Astrocyte of the spinal cord (primary cell): ENCODE data around the gene ANKRD34C.

Experiments used
- DNase-seq: peaks from one replicate; pipeline ENCODE4 v3.0.0; 2011; ENCODE audit warnings: low read depth, low spot score
- H3K4me3 ChIP-seq: 2 replicates; pipeline ENCODE4 v1.5.1; 2011; ENCODE audit warnings: low read depth, mild to moderate bottlenecking, low read length, moderate library complexity
- in situ Hi-C: cut with HindIII; loops from 2 replicates; pipeline ENCODE4 v1.10.0; 2017; ENCODE audit warnings: low sequenced_read_pairs
- TF ChIP-seq, protein P1 (sequence below): IDR thresholded peaks from 2 replicates; pipeline ENCODE4 v1.5.1; 2012; ENCODE audit warnings: low read depth, mild to moderate bottlenecking, low read length, inconsistent platforms

The ANKRD34C gene

DNA sequence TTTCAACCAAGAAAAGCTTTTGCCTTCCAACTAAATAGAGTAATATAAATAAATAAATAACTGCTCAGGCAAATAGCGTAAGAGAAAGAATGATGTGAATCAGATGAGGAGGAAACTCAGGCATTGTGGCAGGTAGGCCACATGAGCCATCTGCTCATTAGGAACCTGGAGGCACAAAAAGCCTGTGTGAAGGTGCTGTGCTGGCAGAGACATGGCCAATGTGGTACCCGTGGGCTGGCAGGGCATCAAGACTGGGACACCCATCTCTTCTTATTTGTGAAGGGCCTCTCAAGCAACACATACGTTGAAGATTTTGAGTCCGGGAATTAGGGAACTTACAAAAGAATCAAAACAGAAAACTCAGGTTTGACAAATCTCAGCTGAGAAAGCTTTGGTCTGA, 9.5 kb downstream of the ANKRD34C start:
- in situ Hi-C loops = no loop called here
- H3K4me3 ChIP-seq = no peak overlapping the region
- TF ChIP-seq, protein P1, sequence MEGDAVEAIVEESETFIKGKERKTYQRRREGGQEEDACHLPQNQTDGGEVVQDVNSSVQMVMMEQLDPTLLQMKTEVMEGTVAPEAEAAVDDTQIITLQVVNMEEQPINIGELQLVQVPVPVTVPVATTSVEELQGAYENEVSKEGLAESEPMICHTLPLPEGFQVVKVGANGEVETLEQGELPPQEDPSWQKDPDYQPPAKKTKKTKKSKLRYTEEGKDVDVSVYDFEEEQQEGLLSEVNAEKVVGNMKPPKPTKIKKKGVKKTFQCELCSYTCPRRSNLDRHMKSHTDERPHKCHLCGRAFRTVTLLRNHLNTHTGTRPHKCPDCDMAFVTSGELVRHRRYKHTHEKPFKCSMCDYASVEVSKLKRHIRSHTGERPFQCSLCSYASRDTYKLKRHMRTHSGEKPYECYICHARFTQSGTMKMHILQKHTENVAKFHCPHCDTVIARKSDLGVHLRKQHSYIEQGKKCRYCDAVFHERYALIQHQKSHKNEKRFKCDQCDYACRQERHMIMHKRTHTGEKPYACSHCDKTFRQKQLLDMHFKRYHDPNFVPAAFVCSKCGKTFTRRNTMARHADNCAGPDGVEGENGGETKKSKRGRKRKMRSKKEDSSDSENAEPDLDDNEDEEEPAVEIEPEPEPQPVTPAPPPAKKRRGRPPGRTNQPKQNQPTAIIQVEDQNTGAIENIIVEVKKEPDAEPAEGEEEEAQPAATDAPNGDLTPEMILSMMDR = no peak
- no peak for DNase-seq

DNA sequence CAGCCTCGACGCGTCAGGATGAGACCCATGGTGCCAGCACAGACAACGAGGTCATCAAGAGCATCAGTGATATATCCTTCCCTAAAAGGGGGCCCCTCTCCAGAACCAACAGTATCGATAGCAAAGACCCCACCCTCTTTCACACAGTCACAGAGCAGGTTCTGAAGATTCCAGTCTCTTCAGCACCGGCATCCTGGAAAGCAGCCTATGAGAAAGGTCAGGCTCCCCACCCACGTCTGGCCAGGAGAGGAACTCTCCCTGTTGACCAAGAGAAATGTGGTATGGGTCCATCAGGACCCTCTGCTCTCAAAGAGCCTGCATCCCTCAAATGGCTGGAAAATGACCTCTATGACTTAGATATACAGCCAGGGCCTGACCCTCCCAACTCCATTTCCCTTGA, 11.6 kb downstream of the ANKRD34C start:
- in situ Hi-C loops = no loop called here
- DNase-seq = no peak
- TF ChIP-seq, protein P1 = no peak
- no peak overlapping the region for H3K4me3 ChIP-seq

DNA sequence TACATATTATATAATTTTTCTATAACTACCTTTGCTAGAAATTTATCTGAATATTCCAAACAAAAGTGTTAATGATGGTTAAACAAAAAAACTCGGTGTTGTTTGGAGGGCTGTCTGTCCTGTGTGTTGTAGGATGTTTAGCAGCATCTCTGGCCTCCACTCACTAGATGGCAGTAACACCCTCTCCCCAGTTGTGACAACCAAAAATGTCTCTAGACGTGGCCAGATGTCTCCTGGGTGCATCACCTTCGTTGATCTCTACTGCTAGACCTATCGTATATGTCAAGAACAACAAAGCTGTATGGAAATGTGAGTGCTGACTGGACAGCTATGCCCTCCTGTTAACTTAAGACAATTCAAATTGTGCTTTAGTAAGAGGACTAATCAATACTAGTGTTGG, 14.1 kb downstream of the ANKRD34C start:
- H3K4me3 ChIP-seq = no peak overlapping the region
- no peak for DNase-seq
- TF ChIP-seq, protein P1 = peak; percentile 14
- in situ Hi-C loops = no loop called here

DNA sequence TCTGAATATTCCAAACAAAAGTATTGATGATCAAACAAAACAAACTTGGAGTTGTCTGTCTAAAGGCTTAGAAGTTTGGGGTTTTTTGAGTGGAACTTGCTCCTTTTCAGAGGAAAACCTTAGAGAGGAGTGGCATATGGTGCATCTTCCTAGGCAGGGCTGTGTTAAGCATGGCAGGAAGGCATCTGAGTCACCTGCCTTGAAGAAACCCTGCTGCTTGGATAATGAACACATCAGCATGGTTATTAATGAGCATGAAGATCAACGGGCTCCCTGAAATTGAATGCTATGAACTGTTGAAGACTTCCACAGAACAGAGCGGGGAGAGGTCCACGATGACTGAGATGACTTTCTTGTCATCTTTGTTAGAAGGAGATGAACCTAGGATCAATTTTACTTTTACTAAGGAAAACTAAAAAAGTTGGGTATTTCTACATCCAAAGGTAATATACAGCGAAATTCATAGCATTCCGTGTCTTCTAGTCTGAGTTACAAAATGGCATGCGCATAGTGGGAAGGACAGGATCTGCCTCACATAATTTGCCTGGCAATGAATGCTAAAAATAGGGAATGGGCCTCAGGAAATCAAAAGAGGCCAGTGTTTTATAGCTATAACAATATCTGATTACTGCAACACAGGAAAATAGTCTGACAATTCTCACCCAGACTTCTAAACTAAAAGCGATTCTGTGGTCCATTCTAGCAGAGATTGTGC, 16.8 kb downstream of the ANKRD34C start:
- in situ Hi-C loops = no loop called here
- no peak overlapping the region for H3K4me3 ChIP-seq
- no peak for DNase-seq
- TF ChIP-seq, protein P1 = no peak

DNA sequence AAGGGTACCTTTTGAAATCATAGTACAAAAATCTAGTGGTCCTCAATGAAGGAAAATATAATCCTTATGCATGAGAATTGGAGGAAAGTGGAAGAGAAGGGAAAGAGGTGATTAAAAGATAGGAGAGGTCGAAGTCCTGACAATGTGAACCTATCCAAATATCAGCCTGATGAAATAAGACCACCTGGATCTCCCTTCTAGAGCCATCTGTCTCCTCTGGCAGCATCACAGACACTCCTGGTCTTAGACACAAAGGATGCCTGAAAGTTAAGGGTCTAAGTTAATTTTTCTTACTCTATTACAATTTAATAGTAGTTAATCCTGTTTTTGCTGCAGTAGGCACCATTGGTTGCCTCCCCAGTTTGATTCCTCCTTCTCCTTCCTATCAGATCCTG, 17.3 kb downstream of the ANKRD34C start:
- TF ChIP-seq, protein P1 = no peak
- in situ Hi-C loops = no loop called here

DNA sequence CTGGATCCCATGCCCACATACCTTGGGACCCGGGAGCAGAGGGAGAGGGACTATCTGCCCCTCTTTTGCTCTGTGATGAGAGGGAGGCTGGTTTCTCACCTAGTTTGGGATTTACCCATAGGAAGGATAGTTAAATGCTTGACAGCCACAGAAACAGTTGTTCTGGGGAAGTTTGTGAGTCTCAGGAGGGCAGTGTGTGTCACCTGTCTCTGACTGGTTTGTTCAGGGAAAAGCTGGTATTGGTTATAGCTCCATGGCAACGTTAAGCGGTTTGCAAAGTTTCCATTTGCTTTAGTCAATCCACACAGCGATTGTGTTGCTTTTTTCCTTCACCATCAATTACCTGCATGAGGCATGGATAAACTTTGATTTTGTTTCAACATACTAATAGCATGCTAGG, 24.7 kb downstream of the ANKRD34C start:
- DNase-seq = no peak
- TF ChIP-seq, protein P1 = no peak
- H3K4me3 ChIP-seq = no peak overlapping the region
- in situ Hi-C loops = no loop called here

More for the DNA sequence above, 17.3 kb downstream of the ANKRD34C start:
- DNase-seq = no peak
- no peak overlapping the region for H3K4me3 ChIP-seq
